IMR-90 (cell line): ENCODE data around the gene GSTT2. TPM values are rescaled to one million over a fixed set of nuclear protein-coding genes. Genes with fewer than 3 reads are reported as not detected.
"Not testable (repeated sequence)": the region's sequence is repeated elsewhere in the genome, so short reads cannot be mapped to it uniquely, and the experiment has no call there.

ENCODE experiments used
- ATAC-seq: fragments of 200-7000 bp; cut with Tn5 transposase; 2 replicates; pipeline ENCODE4 v1.9.1; 2020; ENCODE audit warnings: low read depth, mild to moderate bottlenecking, moderate library complexity
- BruUV-seq: library from RNA; stranded (reverse); fragments of 400-500 nt; replicated peaks from 2 replicates; lab custom pipeline; 2021; lab: Mats Ljungman, UMichigan
- CTCF ChIA-PET: fragments of 300-600 bp; formaldehyde crosslinking; extraction: SDS; loops from one replicate; lab custom pipeline; 2021; ENCODE audit warnings: antibody characterized with exemption; lab: Yijun Ruan, JAX
- POLR2A ChIA-PET: fragments of 300-600 bp; sonication (Branson Sonifier 250); formaldehyde crosslinking; loops from one replicate; lab custom pipeline; 2022; ENCODE audit warnings: antibody characterized with exemption; ENCODE audit not compliant: unreplicated experiment; lab: Charles Lee
- DNase-seq: peaks from one replicate; pipeline ENCODE4 v3.0.0; 2013
- H2AFZ ChIP-seq: replicated peaks from 2 replicates; pipeline ENCODE3; 2013; ENCODE audit warnings: low read length, mild to moderate bottlenecking; ENCODE audit not compliant: poor library complexity
- H2AK5ac ChIP-seq: 2 replicates; pipeline ENCODE4 v1.6.1; 2013; ENCODE audit warnings: low read depth, low read length, inconsistent platforms
- H2AK9ac ChIP-seq: replicated peaks from 2 replicates; pipeline ENCODE3; 2013; ENCODE audit warnings: mild to moderate bottlenecking, low read depth, low read length, moderate library complexity; ENCODE audit not compliant: poor library complexity
- H2BK120ac ChIP-seq: 2 replicates; pipeline ENCODE4 v1.6.1; 2013; ENCODE audit warnings: low read depth, low read length, inconsistent platforms
- H2BK15ac ChIP-seq: 3 replicates; pipeline ENCODE4 v1.6.1; 2013; ENCODE audit warnings: low read depth, low read length, inconsistent platforms
- H2BK20ac ChIP-seq: 2 replicates; pipeline ENCODE4 v1.6.1; 2013; ENCODE audit warnings: low read depth, mild to moderate bottlenecking, inconsistent platforms, low read length, moderate library complexity
- H2BK5ac ChIP-seq: 2 replicates; pipeline ENCODE4 v1.6.1; 2013; ENCODE audit warnings: mild to moderate bottlenecking, low read depth, low read length, inconsistent platforms; ENCODE audit not compliant: poor library complexity, severe bottlenecking
- H3K14ac ChIP-seq: replicated peaks from 2 replicates; pipeline ENCODE4 v1.6.1; 2013; ENCODE audit warnings: low read depth, low read length, inconsistent platforms
- H3K18ac ChIP-seq: 2 replicates; pipeline ENCODE4 v1.6.1; 2013; ENCODE audit warnings: low read depth, low read length, control low read depth
- H3K23ac ChIP-seq: 2 replicates; pipeline ENCODE4 v1.6.1; 2013; ENCODE audit warnings: low read depth, low read length, inconsistent platforms
- H3K27ac ChIP-seq: 2 replicates; pipeline ENCODE4 v1.5.1; 2013; ENCODE audit warnings: mild to moderate bottlenecking, control low read depth, low read length; ENCODE audit not compliant: insufficient read depth
- H3K27me3 ChIP-seq: 2 replicates; pipeline ENCODE4 v1.6.1; 2013; ENCODE audit warnings: low read length; ENCODE audit not compliant: control insufficient read depth, insufficient read depth
- H3K36me3 ChIP-seq: 2 replicates; pipeline ENCODE4 v1.6.1; 2013; ENCODE audit warnings: low read length, mixed read lengths; ENCODE audit not compliant: control insufficient read depth, insufficient read depth
- H3K4ac ChIP-seq: 2 replicates; pipeline ENCODE4 v1.6.1; 2013; ENCODE audit warnings: low read depth, low read length, inconsistent platforms
- H3K4me1 ChIP-seq: 2 replicates; pipeline ENCODE4 v1.6.1; 2013; ENCODE audit warnings: low read length, mixed read lengths; ENCODE audit not compliant: control insufficient read depth, insufficient read depth
- H3K4me2 ChIP-seq: 2 replicates; pipeline ENCODE4 v1.6.1; 2013; ENCODE audit warnings: low read depth, mild to moderate bottlenecking, control low read depth, low read length, moderate library complexity
- H3K4me3 ChIP-seq: 2 replicates; pipeline ENCODE4 v1.5.1; 2013; ENCODE audit warnings: low read depth, mild to moderate bottlenecking, control low read depth, low read length, moderate library complexity; ENCODE audit not compliant: insufficient read depth
- H3K56ac ChIP-seq: 2 replicates; pipeline ENCODE4 v1.6.1; 2013; ENCODE audit warnings: low read length, inconsistent platforms; ENCODE audit not compliant: insufficient read depth; ENCODE audit errors: extremely low read depth
- H3K79me1 ChIP-seq, 2 experiments: 2 replicates each; pipeline ENCODE4 v1.6.1; 2013; ENCODE audit warnings: low read length in 2 of 2, inconsistent platforms in 1 of 2, low read depth in 1 of 2
- H3K9ac ChIP-seq: 2 replicates; pipeline ENCODE4 v1.6.1; 2013; ENCODE audit warnings: low read depth, low read length, control low read depth
- H3K9me1 ChIP-seq: 2 replicates; pipeline ENCODE4 v1.6.1; 2013; ENCODE audit warnings: low read length, inconsistent platforms; ENCODE audit not compliant: insufficient read depth
- H3K9me3 ChIP-seq: 2 replicates; pipeline ENCODE4 v1.6.1; 2013; ENCODE audit warnings: low read length; ENCODE audit not compliant: control insufficient read depth, insufficient read depth
- H4K20me1 ChIP-seq: 2 replicates; pipeline ENCODE4 v1.6.1; 2013; ENCODE audit warnings: low read length, inconsistent platforms; ENCODE audit not compliant: insufficient read depth
- H4K5ac ChIP-seq: 2 replicates; pipeline ENCODE4 v1.6.1; 2013; ENCODE audit warnings: mild to moderate bottlenecking, low read depth, low read length, control low read depth
- H4K8ac ChIP-seq, 2 experiments: 2 replicates each; pipeline ENCODE4 v1.6.1; 2013; ENCODE audit warnings: low read depth in 2 of 2, low read length in 2 of 2, control low read depth in 1 of 2, inconsistent platforms in 1 of 2
- H4K91ac ChIP-seq: 2 replicates; pipeline ENCODE4 v1.6.1; 2013; ENCODE audit warnings: low read depth, low read length, inconsistent platforms; ENCODE audit not compliant: insufficient read depth
- MAZ ChIP-seq: IDR thresholded peaks from 2 replicates; pipeline ENCODE4 v1.6.1; 2012; ENCODE audit warnings: low read depth, mild to moderate bottlenecking, low read length, improper control_type of control experiment, moderate library complexity, borderline replicate concordance
- WGBS, 2 experiments: methylation state at CpG; one replicate each; pipeline versions ENCODE4 v1.1.5 to v1.1.7; 2013; ENCODE audit warnings: missing lambda C conversion rate in 2 of 2; ENCODE audit not compliant: insufficient read length in 1 of 2; ENCODE audit errors: extremely low coverage in 2 of 2; 5-methylcytosine and 5-hydroxymethylcytosine counted together
- dilution Hi-C: fragments of 300-500 bp; cut with HindIII; formaldehyde crosslinking; loops from one replicate; pipeline ENCODE4 v1.14.3; 2018; ENCODE audit warnings: low sequenced_read_pairs; ENCODE audit not compliant: unreplicated experiment
- in situ Hi-C: fragments of 300-500 bp; cut with MboI; formaldehyde crosslinking; loops from 3 replicates; pipeline ENCODE4 v1.14.3; 2019; ENCODE audit warnings: low sequenced_read_pairs, inconsistent platforms, mixed read lengths
- intact Hi-C: fragments of 100-400 bp; cut with micrococcal nuclease; formaldehyde crosslinking; loops from 2 replicates; pipeline ENCODE4 v1.10.0; 2022
- polyA plus RNA-seq, 3 experiments: library from polyadenylated mRNA; depleted of rRNA; stranded (reverse); fragments of >200 nt; gene quantifications; 2 replicates each; pipeline ENCODE4 v1.2.3, GENCODE V29; 2012; ENCODE audit warnings: low replicate concordance in 1 of 3
- total RNA-seq: library from RNA; depleted of rRNA; stranded (reverse); fragments of >200 nt; gene quantifications from 2 replicates; pipeline ENCODE4 v1.2.3, GENCODE V29; 2012

Gene GSTT2
- total and polyA plus RNA-seq, 2 of the 4 experiments (the other 2 are of a cell fraction) = 1.4 to 6.9 TPM

- H3K9ac ChIP-seq, H2AK5ac ChIP-seq, dilution Hi-C loops, H2BK20ac ChIP-seq, POLR2A ChIA-PET, H3K27me3 ChIP-seq, H3K4me3 ChIP-seq, H4K91ac ChIP-seq, BruUV-seq, H3K18ac ChIP-seq, H3K9me3 ChIP-seq, H3K79me1 ChIP-seq, H3K23ac ChIP-seq, in situ Hi-C loops, H2AFZ ChIP-seq, H2BK5ac ChIP-seq, H3K14ac ChIP-seq, H3K4me2 ChIP-seq, H4K20me1 ChIP-seq, H3K9me1 ChIP-seq, H3K56ac ChIP-seq, H2BK15ac ChIP-seq, H4K5ac ChIP-seq, H2BK120ac ChIP-seq, H3K27ac ChIP-seq, H4K8ac ChIP-seq, H3K4me1 ChIP-seq, H3K4ac ChIP-seq, H3K36me3 ChIP-seq, CTCF ChIA-PET, H2AK9ac ChIP-seq: not testable (repeated sequence)
- peak; percentile 15; the same call in 1 of the 2 replicates for TF ChIP-seq MAZ
- DNase-seq = peak; percentile 64
- intact Hi-C loops = loop anchor here (10.0 kb wide), 2 partner anchors 185 to 255 kb away; partner anchors contain the start of gene GGT5
- ATAC-seq = peak; percentile 55
- no CpG with 5 or more reads among the region's 3 CpGs for WGBS, 2 experiments
Observed at GRCh38 chr22:23989583-23990244, 9.8 kb downstream of the GSTT2 start.

- BruUV-seq, in situ Hi-C loops, H2BK20ac ChIP-seq, H3K14ac ChIP-seq, H3K9me3 ChIP-seq, H3K4me2 ChIP-seq, H3K56ac ChIP-seq, H3K4me1 ChIP-seq, H3K79me1 ChIP-seq, H3K4ac ChIP-seq, DNase-seq, H3K27ac ChIP-seq, H4K20me1 ChIP-seq, H3K9me1 ChIP-seq, H2AK9ac ChIP-seq, H3K4me3 ChIP-seq, dilution Hi-C loops, H2AK5ac ChIP-seq, H2BK15ac ChIP-seq, H4K91ac ChIP-seq, H3K36me3 ChIP-seq, H2BK120ac ChIP-seq, H4K8ac ChIP-seq, H3K18ac ChIP-seq, H3K9ac ChIP-seq, H4K5ac ChIP-seq, H3K27me3 ChIP-seq, H2BK5ac ChIP-seq, intact Hi-C loops, POLR2A ChIA-PET, H2AFZ ChIP-seq, H3K23ac ChIP-seq, ATAC-seq: not testable (repeated sequence)
- no CpG with 5 or more reads among the region's 2 CpGs for WGBS, 2 experiments
- CTCF ChIA-PET = interaction anchor here (0.5 kb wide), 1 partner anchor 365 kb away, joined by 3 read pairs; no protein-coding TSS in a partner anchor
Observed at GRCh38 chr22:23993080-23993479, 13.1 kb downstream of the GSTT2 start.
